BE2C (cell line): ENCODE measurements around the gene GNAI3.

Source experiments
- DNase-seq: peaks from one replicate; pipeline ENCODE4 v3.0.0-alpha.2; 2020
- H3K27me3 ChIP-seq: fragments of 250-450 bp; sonication (Bioruptor Pico); 2 replicates; pipeline ENCODE4 v1.5.1; 2020; ENCODE audit warnings: mild to moderate bottlenecking
- H3K36me3 ChIP-seq: fragments of 250-450 bp; sonication (Bioruptor Pico); 2 replicates; pipeline ENCODE4 v1.5.1; 2020; ENCODE audit warnings: mild to moderate bottlenecking
- H3K4me1 ChIP-seq: fragments of 250-450 bp; sonication (Bioruptor Pico); 2 replicates; pipeline ENCODE4 v1.5.1; 2020
- H3K4me3 ChIP-seq: 2 replicates; pipeline ENCODE4 v1.5.1; 2011; ENCODE audit warnings: low read depth, low read length
- H3K9me3 ChIP-seq: fragments of 250-450 bp; sonication (Bioruptor Pico); 2 replicates; pipeline ENCODE4 v1.5.1; 2020
- CTCF ChIP-seq: IDR thresholded peaks from 2 replicates; pipeline ENCODE4 v1.5.1; 2012; ENCODE audit warnings: mild to moderate bottlenecking, low read depth, low read length

GNAI3 gene

GRCh38 chr1:109509176-109510134, 39.0 kb upstream of the GNAI3 start, which contains the start of gene AMIGO1:
AMIGO1 (minus strand) TSS chr1:109509727; CDS start chr1:109508912, 815 bp downstream.
- Histone ChIP-seq H3K36me3 (no peaks in the 10 kb centered on the region), H3K4me1 (no peaks in the 10 kb centered on the region)
- peak; percentile 78 for DNase-seq

GRCh38 chr1:109513110-109513710, 35.2 kb upstream of the GNAI3 start:
- no peak for TF ChIP-seq CTCF
- Histone ChIP-seq H3K36me3 (no peaks in the 10 kb centered on the region), H3K4me3 (no peak overlapping the region), H3K9me3 (no peaks in the 10 kb centered on the region), H3K27me3 (peaks cover 4% of the 10 kb centered on the region; the same call in 1 of the 2 replicates), H3K4me1 (no peaks in the 10 kb centered on the region)
- DNase-seq, result no peak

More at GRCh38 chr1:109509176-109510134, 39.0 kb upstream of the GNAI3 start, which contains the start of gene AMIGO1:
- Histone ChIP-seq H3K9me3 (no peaks in the 10 kb centered on the region), H3K4me3 (peak within 1 kb of the TSS; percentile 83), H3K27me3 (peaks cover 4% of the 10 kb centered on the region; the same call in 1 of the 2 replicates)
- TF ChIP-seq CTCF, result no peak

- DNase-seq, result no peak
- TF ChIP-seq CTCF, result no peak
- H3K9me3 ChIP-seq, result no peaks in the 10 kb centered on the region
- peaks cover under 1% of the 10 kb centered on the region; the same call in 1 of the 2 replicates for H3K27me3 ChIP-seq
- H3K4me1 ChIP-seq, result no peaks in the 10 kb centered on the region
- no peaks in the 10 kb centered on the region for H3K36me3 ChIP-seq
- no peak overlapping the region for H3K4me3 ChIP-seq
These were observed 33.6 kb upstream of the GNAI3 start for GRCh38 chr1:109514846-109515245.

GRCh38 chr1:109516872-109517271, 31.5 kb upstream of the GNAI3 start:
- Histone ChIP-seq H3K4me1 (peaks cover 4% of the 10 kb centered on the region), H3K36me3 (no peaks in the 10 kb centered on the region), H3K27me3 (no peaks in the 10 kb centered on the region), H3K9me3 (no peaks in the 10 kb centered on the region), H3K4me3 (no peak overlapping the region)
- no peak for DNase-seq
- no peak for TF ChIP-seq CTCF

GRCh38 chr1:109517337-109517736, 31.1 kb upstream of the GNAI3 start:
- Histone ChIP-seq H3K4me3 (no peak overlapping the region), H3K4me1 (peaks cover 4% of the 10 kb centered on the region), H3K9me3 (no peaks in the 10 kb centered on the region), H3K36me3 (no peaks in the 10 kb centered on the region), H3K27me3 (no peaks in the 10 kb centered on the region)
- no peak for DNase-seq
- TF ChIP-seq CTCF, result no peak
